HepG2 (cell line): ENCODE results near the gene LAX1. TPM values are rescaled to one million over a fixed set of nuclear protein-coding genes. Genes with fewer than 3 reads are reported as not detected.

ENCODE experiments used
- ATAC-seq: fragments of 200-7000 bp; cut with Tn5 transposase; 3 replicates; pipeline ENCODE4 v1.9.1; 2020; ENCODE audit warnings: mild to moderate bottlenecking, moderate library complexity
- BruUV-seq: library from RNA; stranded (reverse); fragments of 400-500 nt; replicated peaks from 2 replicates; lab custom pipeline; 2021; lab: Mats Ljungman, UMichigan
- CTCF ChIA-PET: fragments of 300-600 bp; formaldehyde crosslinking; extraction: SDS; loops from one replicate; lab custom pipeline; 2021; ENCODE audit warnings: low total read pairs, inconsistent platforms, low intra/inter-chr PET ratio; lab: Yijun Ruan, JAX
- POLR2A ChIA-PET: fragments of 350-600 bp; sonication (Branson Sonifier 250); formaldehyde crosslinking; loops from one replicate; lab custom pipeline; 2020; ENCODE audit warnings: antibody characterized with exemption, inconsistent platforms; lab: Yijun Ruan, JAX
- DNase-seq: peaks from one replicate; pipeline ENCODE4 v3.0.0-alpha.2; 2015; ENCODE audit warnings: low spot score
- FAIRE-seq: peaks from 3 replicates; lab custom pipeline; 2011; peaks lifted over from hg19 to GRCh38; lab: Jason Lieb, UNC
- H2AFZ ChIP-seq: one replicate; pipeline ENCODE4 v1.6.1; 2011; ENCODE audit warnings: low read length, inconsistent platforms
- H3K27ac ChIP-seq: fragments of 300-600 bp; 3 replicates; pipeline ENCODE4 v1.8.0; 2011; ENCODE audit warnings: mixed run types, mild to moderate bottlenecking, mixed read lengths, low read length, inconsistent platforms; ENCODE audit not compliant: insufficient read depth; ENCODE audit errors: extremely low read length
- H3K27me3 ChIP-seq, 2 experiments: fragments of 200-600 bp in 1 of 2; 2 replicates in 1 of 2; 3 replicates in 1 of 2; pipeline versions ENCODE4 v1.6.0 to v1.8.0; 2011; ENCODE audit warnings: low read length in 2 of 2, mild to moderate bottlenecking in 2 of 2, moderate library complexity in 2 of 2, inconsistent platforms in 1 of 2; ENCODE audit not compliant: insufficient read depth in 2 of 2, control insufficient read depth in 1 of 2
- H3K36me3 ChIP-seq, 2 experiments: fragments of 200-600 bp in 1 of 2; replicated peaks in 1 of 2; 2 replicates in 1 of 2; 3 replicates in 1 of 2; pipeline versions ENCODE4 v1.5.1 to v1.8.0; 2011; ENCODE audit warnings: low read length in 2 of 2, inconsistent platforms in 1 of 2; ENCODE audit not compliant: insufficient read depth in 2 of 2, control insufficient read depth in 1 of 2
- H3K4me1 ChIP-seq: 2 replicates; pipeline ENCODE4 v1.5.1; 2012; ENCODE audit warnings: low read length, inconsistent platforms; ENCODE audit not compliant: insufficient read depth
- H3K4me2 ChIP-seq: 2 replicates; pipeline ENCODE4 v1.6.0; 2011; ENCODE audit warnings: low read depth, low read length, inconsistent platforms
- H3K4me3 ChIP-seq, 3 experiments: fragments of 200-600 bp in 1 of 3; sonication (generic), shearing (Covaris generic) in 1 of 3; replicated peaks in 1 of 3; 2 replicates each; pipeline ENCODE4 v1.5.1; 2011 to 2016; ENCODE audit warnings: low read length in 3 of 3, inconsistent platforms in 2 of 3, low read depth in 2 of 3, mild to moderate bottlenecking in 2 of 3, control low read depth in 1 of 3, mixed read lengths in 1 of 3; ENCODE audit not compliant: insufficient read depth in 1 of 3
- H3K79me2 ChIP-seq: one replicate; pipeline ENCODE4 v1.6.1; 2011; ENCODE audit warnings: low read length, inconsistent platforms; ENCODE audit not compliant: insufficient read depth
- H3K9ac ChIP-seq: 2 replicates; pipeline ENCODE4 v1.6.0; 2011; ENCODE audit warnings: mild to moderate bottlenecking, low read depth, low read length, inconsistent platforms; ENCODE audit not compliant: insufficient read depth
- H3K9me3 ChIP-seq: 2 replicates; pipeline ENCODE4 v1.5.1; 2012; ENCODE audit warnings: mild to moderate bottlenecking, low read length
- H4K20me1 ChIP-seq: 2 replicates; pipeline ENCODE4 v1.6.0; 2011; ENCODE audit warnings: inconsistent platforms, mild to moderate bottlenecking, low read length, moderate library complexity; ENCODE audit not compliant: insufficient read depth
- ATRX ChIP-seq: sonication (generic); formaldehyde crosslinking; IDR thresholded peaks from 2 replicates; pipeline ENCODE4 v1.4.0; 2020; ENCODE audit warnings: missing genetic modification reagents, borderline replicate concordance
- BORCS8-MEF2B ChIP-seq: sonication (generic); formaldehyde crosslinking; IDR thresholded peaks from 2 replicates; pipeline ENCODE4 v1.8.0; 2022; ENCODE audit warnings: mild to moderate bottlenecking, missing genetic modification reagents
- FOXJ3 ChIP-seq: sonication (generic); formaldehyde crosslinking; IDR thresholded peaks from 2 replicates; pipeline ENCODE4 v1.4.0; 2020; ENCODE audit warnings: missing genetic modification reagents, mild to moderate bottlenecking, borderline replicate concordance
- GLI4 ChIP-seq: sonication (generic); formaldehyde crosslinking; IDR thresholded peaks from 2 replicates; pipeline ENCODE4 v1.5.1; 2020; ENCODE audit warnings: missing genetic modification reagents, mild to moderate bottlenecking, moderate library complexity, borderline replicate concordance
- IKZF1 ChIP-seq: fragments of 450-650 bp; IDR thresholded peaks from 2 replicates; pipeline ENCODE4 v1.7.1; 2016
- LRRFIP1 ChIP-seq: sonication (generic); formaldehyde crosslinking; conservative IDR thresholded peaks from 2 replicates; pipeline ENCODE4 v1.4.0; 2020; ENCODE audit warnings: missing genetic modification reagents
- MEF2D ChIP-seq: sonication (generic); formaldehyde crosslinking; IDR thresholded peaks from 2 replicates; pipeline ENCODE4 v1.5.1; 2020; ENCODE audit warnings: mild to moderate bottlenecking, missing genetic modification reagents
- NKX3-1 ChIP-seq: sonication (generic); formaldehyde crosslinking; IDR thresholded peaks from 2 replicates; pipeline ENCODE4 v1.5.0; 2020; ENCODE audit warnings: missing genetic modification reagents
- NPAS2 ChIP-seq: sonication (generic); formaldehyde crosslinking; IDR thresholded peaks from 2 replicates; pipeline ENCODE4 v1.8.0; 2022; ENCODE audit warnings: mild to moderate bottlenecking, missing genetic modification reagents, borderline replicate concordance
- NR2F6 ChIP-seq, 2 experiments: IDR thresholded peaks; 2 replicates each; pipeline ENCODE4 v1.6.1; 2016; ENCODE audit warnings: antibody characterized with exemption in 1 of 2, mild to moderate bottlenecking in 1 of 2
- NR3C1 ChIP-seq: sonication (generic); formaldehyde crosslinking; IDR thresholded peaks from 2 replicates; pipeline ENCODE4 v1.4.0; 2020; ENCODE audit warnings: missing genetic modification reagents
- SPEN ChIP-seq: sonication (generic); formaldehyde crosslinking; IDR thresholded peaks from 2 replicates; pipeline ENCODE4 v1.5.1; 2020; ENCODE audit warnings: low read depth, mild to moderate bottlenecking, missing genetic modification reagents
- ZNF274 ChIP-seq: sonication (generic); formaldehyde crosslinking; IDR thresholded peaks from 2 replicates; pipeline ENCODE4 v1.5.1; 2020; ENCODE audit warnings: mild to moderate bottlenecking, missing genetic modification reagents
- ZNF282 ChIP-seq: fragments of 450-650 bp; IDR thresholded peaks from 2 replicates; pipeline ENCODE4 v1.6.1; 2018; ENCODE audit not compliant: partially characterized antibody
- ZSCAN20 ChIP-seq: sonication (generic); formaldehyde crosslinking; IDR thresholded peaks from 2 replicates; pipeline ENCODE4 v1.4.0; 2020; ENCODE audit warnings: missing genetic modification reagents, mild to moderate bottlenecking, borderline replicate concordance
- WGBS: methylation state at CpG from one replicate; pipeline ENCODE4 v1.1.6; 2017; ENCODE audit warnings: low lambda C conversion rate; 5-methylcytosine and 5-hydroxymethylcytosine counted together
- in situ Hi-C: cut with HindIII; loops from 2 replicates; pipeline ENCODE4 v1.10.0; 2017; ENCODE audit warnings: low pct_unique_long_range_greater_than_20kb; ENCODE audit not compliant: extremely low pct_ligation_motif_present
- intact Hi-C: fragments of 100-400 bp; cut with micrococcal nuclease; formaldehyde crosslinking; loops from one replicate; pipeline ENCODE4 v1.10.0; 2022; ENCODE audit not compliant: unreplicated experiment
- polyA plus RNA-seq, 8 experiments: library from polyadenylated mRNA; depleted of rRNA in 3 of 8; stranded (reverse) in 7 of 8; unstranded in 1 of 8; fragments of >200 nt; fragmentation: Illumina TruSeq in 4 of 8; extraction: Trizol in 4 of 8; gene quantifications; 2 replicates each; pipeline versions ENCODE4 v1.2.1 to v1.2.3, GENCODE V29; 2011 to 2016; ENCODE audit warnings: low read depth in 4 of 8, missing spikeins in 1 of 8, mixed read lengths in 1 of 8; ENCODE audit not compliant: insufficient read depth in 1 of 8
- total RNA-seq, 5 experiments: library from RNA; depleted of rRNA; stranded (reverse); fragments of >200 nt; fragmentation: Illumina TruSeq; extraction: Trizol; gene quantifications; 2 replicates each; pipeline ENCODE4 v1.2.3, GENCODE V29; 2016; ENCODE audit warnings: low read depth in 1 of 5

The LAX1 gene
- total and polyA plus RNA-seq, 2 of the 13 experiments (the other 11 are each of a cell fraction or from before 2014, with no cell fraction given), result not detected

GRCh38 chr1:203754455-203754864 is 10.5 kb upstream of the LAX1 start:
- BruUV-seq, result no TSS peak
- TF ChIP-seq ZNF282, result no peak
- TF ChIP-seq GLI4 (CRISPR knock-in tag), result no peak
- TF ChIP-seq SPEN (CRISPR knock-in tag), result no peak
- TF ChIP-seq IKZF1, result no peak
- TF ChIP-seq MEF2D (CRISPR knock-in tag), result no peak
- no peak for TF ChIP-seq LRRFIP1 (CRISPR knock-in tag)
- TF ChIP-seq ZNF274 (CRISPR knock-in tag), result no peak
- no peak for TF ChIP-seq BORCS8-MEF2B (CRISPR knock-in tag)
- no peak for TF ChIP-seq ATRX (CRISPR knock-in tag)
- no peak for TF ChIP-seq NKX3-1 (CRISPR knock-in tag)
- TF ChIP-seq FOXJ3 (CRISPR knock-in tag), result no peak
- no peak for TF ChIP-seq ZSCAN20 (CRISPR knock-in tag)
- no peak for TF ChIP-seq NR2F6 (IDR thresholded peaks at IDR 0.05)
- no peak for TF ChIP-seq NR2F6 (CRISPR knock-in tag; IDR thresholded peaks at IDR 0.05)
- no peak for TF ChIP-seq NR3C1 (CRISPR knock-in tag)
- TF ChIP-seq NPAS2 (CRISPR knock-in tag), result no peak
- Histone ChIP-seq H3K4me2 (no peak overlapping the region), H3K79me2 (no peaks in the 10 kb centered on the region), H3K4me3 (no peak overlapping the region), H3K4me1 (no peaks in the 10 kb centered on the region), H2AFZ (no peak overlapping the region), H4K20me1 (no peaks in the 10 kb centered on the region), H3K27ac (no peak overlapping the region), H3K36me3 (no peaks in the 10 kb centered on the region), H3K9ac (no peak overlapping the region), H3K27me3 (no peaks in the 10 kb centered on the region), H3K9me3 (no peaks in the 10 kb centered on the region)
- WGBS, result 38% methylated on average over 4 of the region's 4 CpGs
- POLR2A ChIA-PET, result no interaction called here
- no peak for DNase-seq
- intact Hi-C loops (no loop called here), in situ Hi-C loops (no loop called here)
- no peak for FAIRE-seq
- CTCF ChIA-PET, result no interaction called here
- no peak for ATAC-seq
